ENCODE measurements around the gene GGA2. TPM values are rescaled to one million over a fixed set of nuclear protein-coding genes. Genes with fewer than 3 reads are reported as not detected.
"Not testable (repeated sequence)": the region's sequence is repeated elsewhere in the genome, so short reads cannot be mapped to it uniquely, and the experiment has no call there.

Gene GGA2
- total and polyA plus RNA-seq, 4 experiments from 2014 or later, result 49.2 to 118 (median 81.6) TPM

DNA sequence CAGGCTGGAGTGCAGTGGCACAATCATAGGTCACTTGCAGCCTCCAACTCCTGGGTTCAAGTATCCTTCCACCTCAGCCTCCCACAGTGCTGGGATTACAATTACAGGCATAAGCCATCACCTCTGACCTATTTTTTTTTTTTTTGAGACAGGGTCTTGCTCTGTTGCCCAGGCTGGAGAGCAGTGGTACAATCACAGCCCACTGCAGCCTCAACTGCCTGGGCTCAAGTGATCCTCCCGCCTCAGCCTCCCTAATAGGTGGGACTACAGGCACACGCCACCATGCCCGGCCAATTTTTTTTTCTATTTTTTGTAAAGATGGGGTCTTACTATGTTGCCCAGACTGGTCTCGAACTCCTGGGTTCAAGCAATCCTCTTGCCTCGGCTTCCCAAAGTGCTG, 5.6 kb upstream of the GGA2 start:
- Mint-ChIP-seq H3K4me1 (peaks cover 24 to 53% (median 37%) of the 10 kb centered on the region in 4 donors), H3K4me3 (peak overlapping the region in 4 of 8 donors; percentile 20 to 64 (median 47)), H3K27me3 (no peaks in the 10 kb centered on the region), H3K9me3 (no peaks in the 10 kb centered on the region), H3K36me3 (peaks cover 1 to 6% of the 10 kb centered on the region in 2 donors), H3K27ac (peak overlapping the region in 3 of 7 donors; percentile 25 to 73 (median 53))
- Histone ChIP-seq H3K4me3 (ENCODE audit: low read length in 2 of 2) (no peak overlapping the region), H3K27me3 (ENCODE audit: insufficient read depth, low read length) (no peaks in the 10 kb centered on the region), H3K4me1 (ENCODE audit: insufficient read depth, low read length) (peaks cover 32% of the 10 kb centered on the region), H3K9me3 (ENCODE audit: control insufficient read depth in 1 of 2, low read length in 2 of 2) (no peaks in the 10 kb centered on the region), H3K27ac (ENCODE audit: low read depth, low read length) (no peak overlapping the region), H3K36me3 (ENCODE audit: insufficient read depth, low read length) (no peaks in the 10 kb centered on the region)
- POLR2A ChIA-PET (ENCODE audit: partially characterized antibody), result interaction anchor here (1.0 to 1.2 kb wide), 2 partner anchors 9 to 11 kb away, joined by 3 to 4 read pairs; no protein-coding TSS in a partner anchor
- intact Hi-C loops (cut with micrococcal nuclease), result no loop called here
- DNase-seq, result no peak
- CTCF ChIA-PET (ENCODE audit: partially characterized antibody), result interaction anchor here (0.7 to 1.3 kb wide), 2 partner anchors 10 to 79 kb away, joined by 3 to 4 read pairs; no protein-coding TSS in a partner anchor

DNA sequence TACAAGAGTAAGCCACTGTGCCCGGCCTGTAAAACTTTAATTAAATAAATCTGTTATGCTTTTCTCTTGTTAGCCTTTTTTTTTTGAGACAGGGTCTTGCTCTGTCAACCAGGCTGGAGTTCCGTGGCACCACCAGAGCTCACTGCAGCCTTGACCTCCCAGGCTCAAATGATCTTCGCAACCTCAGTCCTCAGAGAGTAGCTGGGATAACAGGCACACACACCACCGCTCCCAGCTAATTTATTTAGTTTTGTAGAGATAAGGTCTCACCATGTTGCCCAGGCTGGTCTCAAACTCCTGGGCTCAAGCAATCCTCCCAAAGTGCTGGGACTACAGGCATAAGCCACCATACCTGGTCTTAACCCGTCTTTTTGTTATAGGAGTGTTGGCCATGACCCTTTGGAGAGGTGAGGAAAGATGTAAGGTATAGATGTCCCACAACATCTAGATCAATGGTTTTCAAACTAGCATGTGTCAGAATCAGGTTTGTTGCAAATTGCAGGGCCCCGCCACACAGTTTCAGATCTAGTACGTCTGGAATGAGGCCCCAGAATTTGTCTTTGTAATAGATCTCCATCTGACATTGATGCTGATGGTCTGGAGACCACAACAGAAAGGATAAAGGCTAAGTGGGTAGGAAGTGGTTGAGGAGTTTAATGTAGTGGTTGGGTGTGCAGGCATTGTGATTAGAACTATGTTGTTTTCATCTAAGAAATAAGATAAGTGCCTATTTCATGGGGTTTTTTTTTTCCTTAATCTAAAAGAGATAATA, 4.3 kb upstream of the GGA2 start:
- Histone ChIP-seq H3K4me3 (ENCODE audit: low read length in 2 of 2) (no peak overlapping the region), H3K27me3 (ENCODE audit: insufficient read depth, low read length) (no peaks in the 10 kb centered on the region), H3K9me3 (ENCODE audit: control insufficient read depth in 1 of 2, low read length in 2 of 2) (no peaks in the 10 kb centered on the region), H3K27ac (ENCODE audit: low read depth, low read length) (no peak overlapping the region), H3K36me3 (ENCODE audit: insufficient read depth, low read length) (no peaks in the 10 kb centered on the region), H3K4me1 (ENCODE audit: insufficient read depth, low read length) (peaks cover 33% of the 10 kb centered on the region)
- Mint-ChIP-seq H3K4me3 (peak overlapping the region; percentile 18 to 75 (median 58)), H3K27me3 (no peaks in the 10 kb centered on the region), H3K9me3 (no peaks in the 10 kb centered on the region), H3K36me3 (peaks cover 3 to 4% of the 10 kb centered on the region in 2 donors), H3K27ac (peak overlapping the region; percentile 27 to 84 (median 63)), H3K4me1 (peaks cover 24 to 60% (median 43%) of the 10 kb centered on the region in 4 donors)
- CTCF ChIA-PET (ENCODE audit: partially characterized antibody), result interaction anchor here (0.7 to 2.7 kb wide), 5 partner anchors 9 to 79 kb away, joined by 3 to 10 read pairs (median 4); no protein-coding TSS in a partner anchor
- DNase-seq, result peak; percentile 68 to 79 (median 74)
- POLR2A ChIA-PET (ENCODE audit: partially characterized antibody), result interaction anchor here (0.9 to 1.5 kb wide), 4 partner anchors 8 to 62 kb away, joined by 3 to 6 read pairs (median 4); partner anchors contain the start of gene COG7
- intact Hi-C loops (cut with micrococcal nuclease), result no loop called here

DNA sequence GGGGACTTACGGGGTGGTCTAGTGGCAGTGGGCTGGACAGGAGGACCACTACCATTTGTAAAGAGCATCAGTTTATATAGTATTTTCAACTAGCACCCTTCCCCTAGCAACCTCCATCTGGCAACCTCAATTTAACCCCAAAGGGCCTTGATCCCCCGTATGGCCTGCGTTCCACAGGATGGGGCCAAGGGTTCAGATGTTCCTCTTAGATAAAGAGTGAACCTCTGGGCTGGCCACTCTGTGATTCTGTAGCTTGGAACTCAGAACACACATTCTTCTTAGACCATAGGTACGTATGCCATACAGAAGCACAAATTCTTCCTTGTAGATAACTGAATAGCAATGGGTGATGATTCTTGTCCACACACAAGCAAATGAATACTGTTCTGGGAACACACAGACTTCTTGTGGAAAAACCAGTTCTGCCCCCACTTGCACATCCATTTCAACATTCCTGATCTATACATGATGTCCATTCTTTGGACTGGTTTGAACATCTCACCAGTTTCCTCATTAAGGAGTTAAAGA, 1.9 kb upstream of the GGA2 start:
- Mint-ChIP-seq H3K36me3 (peaks cover 0 to 9% of the 10 kb centered on the region in 2 donors), H3K4me3 (peak overlapping the region in 5 of 8 donors; percentile 13 to 39 (median 15))
- CTCF ChIA-PET (ENCODE audit: partially characterized antibody), result interaction anchor here (2.7 kb wide), 1 partner anchor 76 kb away, joined by 10 read pairs; no protein-coding TSS in a partner anchor

DNA sequence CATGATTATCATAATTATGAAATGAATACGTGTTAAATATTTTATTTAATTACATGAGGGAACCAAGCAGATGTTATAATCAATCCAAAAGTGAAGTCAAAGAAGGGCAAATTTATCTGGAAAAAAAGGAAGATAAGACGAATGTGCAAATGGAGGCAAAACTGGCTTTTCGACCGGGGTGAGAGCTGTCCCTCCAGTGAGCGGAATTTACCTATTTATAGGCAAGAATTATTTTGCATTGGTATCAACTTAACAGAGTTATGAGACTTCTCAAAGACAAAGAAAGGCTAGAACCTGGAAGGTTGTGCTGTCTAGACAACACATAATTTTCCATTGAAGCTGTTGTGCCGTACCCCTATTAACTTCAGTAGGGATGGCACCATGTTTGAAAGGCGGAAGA, 1.4 kb upstream of the GGA2 start:
- Mint-ChIP-seq H3K36me3 (peaks cover 0 to 9% of the 10 kb centered on the region in 2 donors), H3K27ac (peak overlapping the region in 2 of 7 donors; percentile 46 to 60), H3K4me3 (peak overlapping the region in 7 of 8 donors; percentile 39 to 85 (median 77)), H3K9me3 (no peaks in the 10 kb centered on the region), H3K27me3 (no peaks in the 10 kb centered on the region), H3K4me1 (peaks cover 41 to 78% (median 57%) of the 10 kb centered on the region in 4 donors)
- DNase-seq, result no peak
- no peak overlapping the region for H3K27ac ChIP-seq (ENCODE audit: low read depth, low read length)
- peaks cover 51% of the 10 kb centered on the region for H3K4me1 ChIP-seq (ENCODE audit: insufficient read depth, low read length)
- ChIA-PET POLR2A (ENCODE audit: partially characterized antibody) (no interaction called here), CTCF (ENCODE audit: partially characterized antibody) (no interaction called here)
- no peak overlapping the region for H3K4me3 ChIP-seq (ENCODE audit: low read length in 2 of 2)
- H3K36me3 ChIP-seq (ENCODE audit: insufficient read depth, low read length), result no peaks in the 10 kb centered on the region
- intact Hi-C loops (cut with micrococcal nuclease), result no loop called here
- no peaks in the 10 kb centered on the region for H3K27me3 ChIP-seq (ENCODE audit: insufficient read depth, low read length)
- no peaks in the 10 kb centered on the region for H3K9me3 ChIP-seq (ENCODE audit: control insufficient read depth in 1 of 2, low read length in 2 of 2)

More for the DNA sequence above, 1.9 kb upstream of the GGA2 start:
- Histone ChIP-seq H3K27ac (ENCODE audit: low read depth, low read length) (no peak overlapping the region), H3K9me3 (ENCODE audit: control insufficient read depth in 1 of 2, low read length in 2 of 2) (no peaks in the 10 kb centered on the region), H3K4me3 (ENCODE audit: low read length in 2 of 2) (no peak overlapping the region), H3K27me3 (ENCODE audit: insufficient read depth, low read length) (no peaks in the 10 kb centered on the region), H3K36me3 (ENCODE audit: insufficient read depth, low read length) (no peaks in the 10 kb centered on the region), H3K4me1 (ENCODE audit: insufficient read depth, low read length) (peaks cover 48% of the 10 kb centered on the region)
- H3K27ac Mint-ChIP-seq, result peak overlapping the region in 1 of 7 donors; percentile 70
- peaks cover 38 to 74% (median 54%) of the 10 kb centered on the region in 4 donors for H3K4me1 Mint-ChIP-seq
- H3K9me3 Mint-ChIP-seq, result no peaks in the 10 kb centered on the region
- POLR2A ChIA-PET (ENCODE audit: partially characterized antibody), result no interaction called here
- no peaks in the 10 kb centered on the region for H3K27me3 Mint-ChIP-seq
- intact Hi-C loops (cut with micrococcal nuclease), result no loop called here
- DNase-seq, result no peak

DNA sequence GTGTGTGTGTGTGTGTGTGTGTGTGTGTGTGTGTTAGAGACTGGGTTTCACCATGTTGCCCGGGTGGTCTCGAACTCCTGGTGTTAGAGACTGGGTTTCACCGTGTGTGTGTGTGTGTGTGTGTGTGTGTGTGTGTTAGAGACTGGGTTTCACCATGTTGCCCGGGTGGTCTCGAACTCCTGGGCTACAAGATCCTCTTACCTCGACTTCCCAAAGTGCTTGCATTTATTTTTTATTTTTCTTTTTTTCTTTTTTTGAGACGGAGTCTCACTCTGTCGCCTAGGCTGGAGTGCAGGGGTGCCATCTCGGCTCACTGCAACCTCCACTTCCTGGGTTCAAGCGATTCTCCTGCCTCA, 599 bp upstream of the GGA2 start:
- not testable (repeated sequence) for DNase-seq; H3K9me3 Mint-ChIP-seq; H3K9me3 ChIP-seq (ENCODE audit: control insufficient read depth in 1 of 2, low read length in 2 of 2); H3K27me3 Mint-ChIP-seq; H3K36me3 ChIP-seq (ENCODE audit: insufficient read depth, low read length); H3K27me3 ChIP-seq (ENCODE audit: insufficient read depth, low read length); H3K36me3 Mint-ChIP-seq
- H3K4me1 ChIP-seq (ENCODE audit: insufficient read depth, low read length), result peaks cover 51% of the 10 kb centered on the region
- intact Hi-C loops (cut with micrococcal nuclease), result loop anchor here (1.0 kb wide), 2 partner anchors 46 to 58 kb away; partner anchors contain the start of genes COG7, EARS2 and UBFD1
- ChIA-PET POLR2A (ENCODE audit: partially characterized antibody) (interaction anchor here (0.7 to 2.9 kb wide), 4 partner anchors 11 to 59 kb away, joined by 5 to 19 read pairs (median 8); partner anchors contain the start of genes EARS2 and UBFD1), CTCF (ENCODE audit: partially characterized antibody) (interaction anchor here (2.5 kb wide), 1 partner anchor 75 kb away, joined by 7 read pairs; no protein-coding TSS in a partner anchor)
- peak overlapping the region; percentile 61 for H3K27ac ChIP-seq (ENCODE audit: low read depth, low read length)
- Mint-ChIP-seq H3K27ac (peak overlapping the region in 6 of 7 donors; percentile 53 to 92 (median 84)), H3K4me1 (peaks cover 43 to 78% (median 59%) of the 10 kb centered on the region in 4 donors), H3K4me3 (peak overlapping the region; percentile 84 to 95 (median 87))
- peak overlapping the region; percentile 63 to 75 for H3K4me3 ChIP-seq (ENCODE audit: low read length in 2 of 2)

- H3K9me3 Mint-ChIP-seq, result no peaks in the 10 kb centered on the region
- no peaks in the 10 kb centered on the region for H3K36me3 ChIP-seq (ENCODE audit: insufficient read depth, low read length)
- ChIA-PET CTCF (ENCODE audit: partially characterized antibody) (interaction anchor here (1.1 to 2.5 kb wide), 3 partner anchors 46 to 74 kb away, joined by 3 to 7 read pairs (median 5); no protein-coding TSS in a partner anchor), POLR2A (ENCODE audit: partially characterized antibody) (interaction anchor here (0.8 to 2.9 kb wide), 10 partner anchors 10 to 87 kb away, joined by 3 to 19 read pairs (median 4); partner anchors contain the start of genes COG7, EARS2, NDUFAB1 and UBFD1)
- H3K27ac ChIP-seq (ENCODE audit: low read depth, low read length), result peak overlapping the region; percentile 61
- peak; percentile 39 to 66 (median 44) for DNase-seq
- no peaks in the 10 kb centered on the region for H3K27me3 Mint-ChIP-seq
- H3K27me3 ChIP-seq (ENCODE audit: insufficient read depth, low read length), result no peaks in the 10 kb centered on the region
- H3K4me1 Mint-ChIP-seq, result peaks cover 43 to 78% (median 59%) of the 10 kb centered on the region in 4 donors
- H3K4me1 ChIP-seq (ENCODE audit: insufficient read depth, low read length), result peaks cover 51% of the 10 kb centered on the region
- intact Hi-C loops (cut with micrococcal nuclease), result loop anchor here (1.0 kb wide), 2 partner anchors 48 to 56 kb away; partner anchors contain the start of genes COG7, EARS2 and UBFD1
- peak overlapping the region; percentile 48 to 63 for H3K4me3 ChIP-seq (ENCODE audit: low read length in 2 of 2)
- H3K36me3 Mint-ChIP-seq, result peaks cover 0 to 12% of the 10 kb centered on the region in 2 donors
- no peaks in the 10 kb centered on the region for H3K9me3 ChIP-seq (ENCODE audit: control insufficient read depth in 1 of 2, low read length in 2 of 2)
- H3K27ac Mint-ChIP-seq, result peak overlapping the region; percentile 71 to 95 (median 87)
- H3K4me3 Mint-ChIP-seq, result peak overlapping the region; percentile 90 to 97 (median 93)
Observed at GRCh38 chr16:23509782-23510163, 521 bp downstream of the GGA2 start.
